PC-3 (cell line): ENCODE results near the gene MARF1. TPM values are rescaled to one million over a fixed set of nuclear protein-coding genes. Genes with fewer than 3 reads are reported as not detected.
"Not testable (repeated sequence)": the region's sequence is repeated elsewhere in the genome, so short reads cannot be mapped to it uniquely, and the experiment has no call there.

Source experiments
- ATAC-seq: fragments of 200-7000 bp; cut with Tn5 transposase; 2 replicates; pipeline ENCODE4 v1.9.1; 2020; ENCODE audit warnings: mild to moderate bottlenecking, moderate library complexity
- Bru-seq: library from RNA; stranded (reverse); fragments of 400-500 nt; gene quantifications from one replicate; lab custom pipeline; 2021; lab: Mats Ljungman, UMichigan
- BruChase-seq, 2 experiments: library from RNA; stranded (reverse); fragments of 400-500 nt; gene quantifications; one replicate each; lab custom pipeline; 2021; lab: Mats Ljungman, UMichigan
- BruUV-seq: library from RNA; stranded (reverse); fragments of 400-500 nt; replicated peaks from 2 replicates; lab custom pipeline; 2021; lab: Mats Ljungman, UMichigan
- CTCF ChIA-PET: fragments of 300-600 bp; sonication (Branson Sonifier 250); formaldehyde crosslinking; loops from one replicate; lab custom pipeline; 2022; ENCODE audit warnings: antibody characterized with exemption; lab: Charles Lee
- POLR2A ChIA-PET: fragments of 300-600 bp; sonication (Branson Sonifier 250); formaldehyde crosslinking; loops from one replicate; lab custom pipeline; 2022; ENCODE audit warnings: antibody characterized with exemption; ENCODE audit not compliant: unreplicated experiment; lab: Charles Lee
- DNase-seq: peaks from one replicate; pipeline ENCODE4 v3.0.0-alpha.2; 2015
- H2AFZ ChIP-seq: fragments of 300-600 bp; sonication (generic); 2 replicates; pipeline ENCODE4 v1.6.0; 2016; ENCODE audit warnings: antibody characterized with exemption, low read length
- H3F3A ChIP-seq: fragments of 300-600 bp; sonication (generic); one replicate; pipeline ENCODE4 v1.6.0; 2017; ENCODE audit warnings: antibody characterized with exemption, low read length, control low read depth, mild to moderate bottlenecking; ENCODE audit not compliant: unreplicated experiment
- H3K27ac ChIP-seq: fragments of 300-600 bp; sonication (generic); 2 replicates; pipeline ENCODE4 v1.5.1; 2016; ENCODE audit warnings: mild to moderate bottlenecking, low read length
- H3K27me3 ChIP-seq: fragments of 300-600 bp; sonication (generic); 2 replicates; pipeline ENCODE4 v1.6.1; 2016; ENCODE audit warnings: low read length, mixed read lengths
- H3K36me3 ChIP-seq: fragments of 300-600 bp; sonication (generic); 2 replicates; pipeline ENCODE4 v1.6.1; 2016; ENCODE audit warnings: low read depth, mixed run types, low read length, mixed read lengths
- H3K4me1 ChIP-seq: fragments of 300-600 bp; sonication (generic); 2 replicates; pipeline ENCODE4 v1.5.1; 2016; ENCODE audit warnings: low read length; ENCODE audit not compliant: insufficient read depth
- H3K4me2 ChIP-seq: fragments of 300-600 bp; sonication (generic); 2 replicates; pipeline ENCODE4 v1.6.0; 2016; ENCODE audit warnings: low read length
- H3K4me3 ChIP-seq: fragments of 300-600 bp; sonication (generic); 2 replicates; pipeline ENCODE4 v1.5.1; 2016; ENCODE audit warnings: mild to moderate bottlenecking, low read length, mixed read lengths
- H3K79me2 ChIP-seq: fragments of 300-600 bp; sonication (generic); 2 replicates; pipeline ENCODE4 v1.6.1; 2017; ENCODE audit warnings: low read length, mixed read lengths
- H3K9ac ChIP-seq: fragments of 300-600 bp; sonication (generic); 2 replicates; pipeline ENCODE4 v1.6.0; 2016; ENCODE audit warnings: mild to moderate bottlenecking, low read length
- H3K9me2 ChIP-seq: fragments of 300-600 bp; sonication (generic); replicated peaks from 2 replicates; pipeline ENCODE4 v1.6.1; 2016; ENCODE audit warnings: mixed run types, low read length, mixed read lengths
- H3K9me3 ChIP-seq: fragments of 300-600 bp; sonication (generic); 2 replicates; pipeline ENCODE4 v1.6.1; 2016; ENCODE audit warnings: low read length, mixed read lengths
- H4K20me1 ChIP-seq: fragments of 300-600 bp; sonication (generic); 2 replicates; pipeline ENCODE4 v1.6.1; 2016; ENCODE audit warnings: low read length, mixed read lengths
- EZH2phosphoT487 ChIP-seq: fragments of 300-600 bp; sonication (generic); IDR thresholded peaks from 2 replicates; pipeline ENCODE4 v1.6.1; 2018; ENCODE audit warnings: mild to moderate bottlenecking, antibody characterized with exemption, low read length, borderline replicate concordance
- intact Hi-C: fragments of 100-400 bp; cut with micrococcal nuclease; formaldehyde crosslinking; loops from 2 replicates; pipeline ENCODE4 v1.9.0; 2023
- long read RNA-seq: library from polyadenylated mRNA; unstranded; transcript quantifications from one replicate; pipeline ENCODE4 v2.0.0, GENCODE V29; 2021; ENCODE audit not compliant: unreplicated experiment
- total RNA-seq: library from RNA; depleted of rRNA; stranded (reverse); fragments of >200 nt; gene quantifications from 2 replicates; pipeline ENCODE4 v1.2.3, GENCODE V29; 2014; rRNA removed
- TF ChIP-seq, protein P1 (sequence below): fragments of 300-600 bp; sonication (generic); conservative IDR thresholded peaks from 2 replicates; pipeline ENCODE4 v1.5.1; 2017; ENCODE audit warnings: antibody characterized with exemption, low read depth, mild to moderate bottlenecking, low read length

Gene MARF1, protein sequence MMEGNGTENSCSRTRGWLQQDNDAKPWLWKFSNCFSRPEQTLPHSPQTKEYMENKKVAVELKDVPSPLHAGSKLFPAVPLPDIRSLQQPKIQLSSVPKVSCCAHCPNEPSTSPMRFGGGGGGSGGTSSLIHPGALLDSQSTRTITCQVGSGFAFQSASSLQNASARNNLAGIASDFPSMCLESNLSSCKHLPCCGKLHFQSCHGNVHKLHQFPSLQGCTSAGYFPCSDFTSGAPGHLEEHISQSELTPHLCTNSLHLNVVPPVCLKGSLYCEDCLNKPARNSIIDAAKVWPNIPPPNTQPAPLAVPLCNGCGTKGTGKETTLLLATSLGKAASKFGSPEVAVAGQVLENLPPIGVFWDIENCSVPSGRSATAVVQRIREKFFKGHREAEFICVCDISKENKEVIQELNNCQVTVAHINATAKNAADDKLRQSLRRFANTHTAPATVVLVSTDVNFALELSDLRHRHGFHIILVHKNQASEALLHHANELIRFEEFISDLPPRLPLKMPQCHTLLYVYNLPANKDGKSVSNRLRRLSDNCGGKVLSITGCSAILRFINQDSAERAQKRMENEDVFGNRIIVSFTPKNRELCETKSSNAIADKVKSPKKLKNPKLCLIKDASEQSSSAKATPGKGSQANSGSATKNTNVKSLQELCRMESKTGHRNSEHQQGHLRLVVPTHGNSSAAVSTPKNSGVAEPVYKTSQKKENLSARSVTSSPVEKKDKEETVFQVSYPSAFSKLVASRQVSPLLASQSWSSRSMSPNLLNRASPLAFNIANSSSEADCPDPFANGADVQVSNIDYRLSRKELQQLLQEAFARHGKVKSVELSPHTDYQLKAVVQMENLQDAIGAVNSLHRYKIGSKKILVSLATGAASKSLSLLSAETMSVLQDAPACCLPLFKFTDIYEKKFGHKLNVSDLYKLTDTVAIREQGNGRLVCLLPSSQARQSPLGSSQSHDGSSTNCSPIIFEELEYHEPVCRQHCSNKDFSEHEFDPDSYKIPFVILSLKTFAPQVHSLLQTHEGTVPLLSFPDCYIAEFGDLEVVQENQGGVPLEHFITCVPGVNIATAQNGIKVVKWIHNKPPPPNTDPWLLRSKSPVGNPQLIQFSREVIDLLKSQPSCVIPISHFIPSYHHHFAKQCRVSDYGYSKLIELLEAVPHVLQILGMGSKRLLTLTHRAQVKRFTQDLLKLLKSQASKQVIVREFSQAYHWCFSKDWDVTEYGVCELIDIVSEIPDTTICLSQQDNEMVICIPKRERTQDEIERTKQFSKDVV (N-terminal part only)
- total RNA-seq, result 6.7 and 9.6 TPM in 2 replicates
- Bru-seq, nascent RNA, result percentile 79 among the genes with signal in this experiment
- percentile 81 among the genes with signal in this experiment for BruChase-seq, experiment 1, labeled RNA remaining after a 6-hour chase
- BruChase-seq, experiment 2, labeled RNA remaining after a 2-hour chase, result percentile 83 among the genes with signal in this experiment
- long read RNA-seq, full-length matches to known transcripts, result 2 of 17 reads
- long read RNA-seq, partial matches to known transcripts, result 10 of 17 reads
- long read RNA-seq, other reads (novel, unspliced or antisense), result 5 of 17 reads

DNA sequence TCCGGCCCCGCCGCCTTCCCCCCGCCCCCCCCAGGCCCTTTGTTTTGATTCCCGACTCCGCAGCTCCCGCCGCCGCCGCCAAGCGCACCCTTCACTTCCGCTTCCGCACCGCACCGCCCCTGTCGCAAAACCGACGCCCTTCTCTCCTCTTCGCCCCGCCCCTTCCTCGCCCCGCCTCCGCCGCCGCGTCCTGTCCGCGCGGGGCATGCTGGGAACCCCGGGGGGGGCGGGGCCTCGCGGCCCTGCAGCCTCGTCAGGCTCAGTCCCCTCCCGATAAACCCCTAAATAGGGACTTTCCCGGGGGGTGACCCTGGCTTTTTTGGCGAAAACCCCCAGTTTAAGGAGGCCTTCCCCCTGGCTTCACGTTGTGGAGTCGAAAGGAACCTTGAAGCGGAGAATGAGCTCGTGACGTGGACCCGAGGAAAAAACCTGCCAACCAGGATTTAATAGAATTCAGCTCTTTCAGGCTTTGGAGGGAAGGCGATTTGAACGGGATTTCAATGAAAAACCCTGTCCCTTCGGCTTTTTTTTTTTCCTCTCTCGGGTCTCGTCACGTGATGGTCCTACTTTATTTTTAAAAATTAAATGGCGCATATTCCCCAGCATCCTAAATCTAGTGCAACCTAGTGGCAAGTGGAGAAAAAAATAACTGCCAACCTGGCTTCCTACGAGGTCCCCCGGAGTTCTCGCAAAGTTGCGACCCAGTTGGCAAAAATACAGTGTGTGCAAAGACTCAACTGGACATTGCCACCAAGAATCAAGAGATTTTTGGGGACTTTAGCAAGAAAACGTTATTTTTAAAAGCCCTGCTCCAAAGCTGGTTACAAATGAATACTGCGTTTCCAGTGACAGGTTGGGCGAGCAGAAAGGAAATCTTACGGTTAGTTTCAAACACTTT, at the start of gene MARF1:
TSS of gene MARF1 (minus strand) at position 107 of the 898 bp plus-strand sequence. CDS start 3,921 bp downstream, outside the sequence.
- Histone ChIP-seq H3F3A (peaks cover 5% of the 10 kb centered on the region), H3K4me2 (peak within 1 kb of the TSS; percentile 96), H3K79me2 (peaks cover 31% of the 10 kb centered on the region), H3K9me2 (no peaks in the 10 kb centered on the region), H3K4me3 (peak within 1 kb of the TSS; percentile 86), H3K27me3 (no peaks in the 10 kb centered on the region), H3K4me1 (peaks cover 31% of the 10 kb centered on the region), H2AFZ (peak within 1 kb of the TSS; percentile 97), H3K9ac (peak within 1 kb of the TSS; percentile 98), H3K9me3 (no peaks in the 10 kb centered on the region), H3K36me3 (peaks cover 3% of the 10 kb centered on the region; the same call in 1 of the 2 replicates), H3K27ac (peak within 1 kb of the TSS; percentile 90), H4K20me1 (no peaks in the 10 kb centered on the region)
- CTCF ChIA-PET, result interaction anchor here (0.6 to 1.1 kb wide), 2 partner anchors 39 to 215 kb away, joined by 4 read pairs; no protein-coding TSS in a partner anchor
- POLR2A ChIA-PET, result interaction anchor here (0.6 to 1.0 kb wide), 5 partner anchors 16 to 169 kb away, joined by 3 to 8 read pairs (median 5); no protein-coding TSS in a partner anchor
- intact Hi-C loops, result no loop called here
- TF ChIP-seq, protein P1, sequence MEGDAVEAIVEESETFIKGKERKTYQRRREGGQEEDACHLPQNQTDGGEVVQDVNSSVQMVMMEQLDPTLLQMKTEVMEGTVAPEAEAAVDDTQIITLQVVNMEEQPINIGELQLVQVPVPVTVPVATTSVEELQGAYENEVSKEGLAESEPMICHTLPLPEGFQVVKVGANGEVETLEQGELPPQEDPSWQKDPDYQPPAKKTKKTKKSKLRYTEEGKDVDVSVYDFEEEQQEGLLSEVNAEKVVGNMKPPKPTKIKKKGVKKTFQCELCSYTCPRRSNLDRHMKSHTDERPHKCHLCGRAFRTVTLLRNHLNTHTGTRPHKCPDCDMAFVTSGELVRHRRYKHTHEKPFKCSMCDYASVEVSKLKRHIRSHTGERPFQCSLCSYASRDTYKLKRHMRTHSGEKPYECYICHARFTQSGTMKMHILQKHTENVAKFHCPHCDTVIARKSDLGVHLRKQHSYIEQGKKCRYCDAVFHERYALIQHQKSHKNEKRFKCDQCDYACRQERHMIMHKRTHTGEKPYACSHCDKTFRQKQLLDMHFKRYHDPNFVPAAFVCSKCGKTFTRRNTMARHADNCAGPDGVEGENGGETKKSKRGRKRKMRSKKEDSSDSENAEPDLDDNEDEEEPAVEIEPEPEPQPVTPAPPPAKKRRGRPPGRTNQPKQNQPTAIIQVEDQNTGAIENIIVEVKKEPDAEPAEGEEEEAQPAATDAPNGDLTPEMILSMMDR, result peak; percentile 50
- no peak for TF ChIP-seq EZH2phosphoT487
- TSS peak; percentile 85 for BruUV-seq
- DNase-seq, result peak; percentile 88
- peak; percentile 53 for ATAC-seq

DNA sequence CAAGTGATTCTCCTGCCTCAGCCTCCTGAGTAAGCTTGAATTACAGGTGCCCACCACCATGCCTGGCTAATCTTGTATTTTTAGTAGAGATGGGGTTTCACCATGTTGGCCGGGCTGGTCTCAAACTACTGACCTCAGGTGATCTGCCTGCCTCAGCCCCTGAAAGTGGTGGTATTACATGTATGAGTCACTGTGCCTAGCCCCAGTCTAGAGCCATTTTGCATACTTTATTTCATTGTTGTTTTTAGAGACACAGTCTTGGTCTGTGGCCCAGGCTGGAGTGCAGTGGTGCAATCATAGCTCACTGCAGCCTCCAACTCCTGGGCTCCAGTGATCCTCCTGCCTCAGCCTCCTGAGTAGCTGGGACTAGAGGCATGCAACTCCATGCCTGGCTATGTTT, 49.6 kb upstream of the MARF1 start:
- CTCF ChIA-PET, H3K27me3 ChIP-seq, ATAC-seq, BruUV-seq, H3K36me3 ChIP-seq, H3K4me2 ChIP-seq, H3K79me2 ChIP-seq, H3K9me2 ChIP-seq, POLR2A ChIA-PET, H4K20me1 ChIP-seq, H3F3A ChIP-seq, H3K4me1 ChIP-seq, H3K27ac ChIP-seq, intact Hi-C loops, H3K4me3 ChIP-seq, DNase-seq, H3K9ac ChIP-seq, H2AFZ ChIP-seq, H3K9me3 ChIP-seq: not testable (repeated sequence)
